CD4-positive, alpha-beta T cell treated with Interleukin-2 at 100 ng/mL for 4 hours (primary cell): ENCODE data around the gene SLC35F2.
"Not testable (repeated sequence)": the region's sequence is repeated elsewhere in the genome, so short reads cannot be mapped to it uniquely, and the experiment has no call there.

Experiments used
- DNase-seq: peaks from one replicate; pipeline ENCODE4 v3.0.0-alpha.2; 2020; ENCODE audit warnings: low spot score

The SLC35F2 gene

GRCh38 chr11:107840129-107840484 lies 18.5 kb downstream of the SLC35F2 start:
- no peak for DNase-seq

GRCh38 chr11:107836851-107837250 lies 21.7 kb downstream of the SLC35F2 start:
- DNase-seq, result no peak

- no peak for DNase-seq
Measured at GRCh38 chr11:107834995-107835394, 23.6 kb downstream of the SLC35F2 start.

- DNase-seq, result not testable (repeated sequence)
Measured at GRCh38 chr11:107833926-107834325, 24.7 kb downstream of the SLC35F2 start.

- no peak for DNase-seq
Measured at GRCh38 chr11:107830915-107831540, 27.6 kb downstream of the SLC35F2 start.

- DNase-seq, result no peak
Measured at GRCh38 chr11:107827041-107827440, 31.5 kb downstream of the SLC35F2 start.

GRCh38 chr11:107825875-107826274 lies 32.7 kb downstream of the SLC35F2 start:
- DNase-seq, result no peak

GRCh38 chr11:107824668-107825369 lies 33.8 kb downstream of the SLC35F2 start:
- DNase-seq, result no peak

- no peak for DNase-seq
Measured at GRCh38 chr11:107821199-107821927, 37.2 kb downstream of the SLC35F2 start.

- no peak for DNase-seq
Measured at GRCh38 chr11:107819361-107820014, 39.1 kb downstream of the SLC35F2 start.

GRCh38 chr11:107818491-107818890 lies 40.1 kb downstream of the SLC35F2 start:
- no peak for DNase-seq

- DNase-seq, result no peak
Measured at GRCh38 chr11:107816028-107816427, 42.6 kb downstream of the SLC35F2 start.

- no peak for DNase-seq
Measured at GRCh38 chr11:107810875-107811274, 47.7 kb downstream of the SLC35F2 start.

- no peak for DNase-seq
Measured at GRCh38 chr11:107808521-107808920, 50.1 kb downstream of the SLC35F2 start.

- no peak for DNase-seq
Measured at GRCh38 chr11:107804971-107805370, 53.6 kb downstream of the SLC35F2 start.

GRCh38 chr11:107804211-107804610 lies 54.4 kb downstream of the SLC35F2 start:
- no peak for DNase-seq

- no peak for DNase-seq
Measured at GRCh38 chr11:107801641-107802040, 56.9 kb downstream of the SLC35F2 start.

GRCh38 chr11:107799218-107799859 lies 59.2 kb downstream of the SLC35F2 start:
- peak; percentile 72 for DNase-seq

- no peak for DNase-seq
Measured at GRCh38 chr11:107792049-107792443, 66.5 kb downstream of the SLC35F2 start.

GRCh38 chr11:107791343-107792048 lies 67.1 kb downstream of the SLC35F2 start:
- DNase-seq, result no peak

- DNase-seq, result no peak
Measured at GRCh38 chr11:107789767-107790166, 68.8 kb downstream of the SLC35F2 start.

- DNase-seq, result no peak
Measured at GRCh38 chr11:107787733-107788132, 70.9 kb downstream of the SLC35F2 start.
